ENCODE measurements around the gene RAD52.

RAD52 gene

GRCh38 chr12:949453-950191, at the start of gene RAD52:
TSS of gene RAD52 (minus strand) at chr12:949694. CDS start at chr12:933058, 16,636 bp downstream.
- DNase-seq: peak; percentile 97

GRCh38 chr12:998020-998874, 48.8 kb upstream of the RAD52 start:
- no peak for DNase-seq

- DNase-seq: no peak
Observed at GRCh38 chr12:997505-997904, 48.0 kb upstream of the RAD52 start.

GRCh38 chr12:996881-997280, 47.4 kb upstream of the RAD52 start:
- no peak for DNase-seq

- no peak for DNase-seq
Observed at GRCh38 chr12:992647-993046, 43.2 kb upstream of the RAD52 start.

GRCh38 chr12:991350-992333, 42.1 kb upstream of the RAD52 start:
- no peak for DNase-seq

GRCh38 chr12:990661-991349, 41.3 kb upstream of the RAD52 start, which contains the start of gene ERC1:
TSS of gene ERC1 (plus strand) at chr12:991223. CDS start at chr12:1027904, 36,681 bp downstream.
- peak; percentile 81 for DNase-seq

- peak; percentile 33 for DNase-seq
Observed at GRCh38 chr12:989751-990660, 40.5 kb upstream of the RAD52 start.

GRCh38 chr12:989051-989450, 39.6 kb upstream of the RAD52 start:
- no peak for DNase-seq

- no peak for DNase-seq
Observed at GRCh38 chr12:988646-989045, 39.2 kb upstream of the RAD52 start.

GRCh38 chr12:981961-982360, 32.5 kb upstream of the RAD52 start:
- DNase-seq: no peak

GRCh38 chr12:981176-981828, 31.8 kb upstream of the RAD52 start:
- no peak for DNase-seq

- no peak for DNase-seq
Observed at GRCh38 chr12:979349-979748, 29.9 kb upstream of the RAD52 start.

- no peak for DNase-seq
Observed at GRCh38 chr12:977156-977555, 27.7 kb upstream of the RAD52 start.

- DNase-seq: no peak
Observed at GRCh38 chr12:976644-977043, 27.1 kb upstream of the RAD52 start.

- no peak for DNase-seq
Observed at GRCh38 chr12:974271-974862, 24.9 kb upstream of the RAD52 start.

- no peak for DNase-seq
Observed at GRCh38 chr12:971991-972390, 22.5 kb upstream of the RAD52 start.

GRCh38 chr12:969821-970220, 20.3 kb upstream of the RAD52 start:
- DNase-seq: no peak

- DNase-seq: no peak
Observed at GRCh38 chr12:968545-968944, 19.1 kb upstream of the RAD52 start.

GRCh38 chr12:967641-968040, 18.1 kb upstream of the RAD52 start:
- no peak for DNase-seq

Measured in activated gamma-delta T cell treated with Interleukin-2 at 50 U/mL for 16 hours (primary cell).